PC-3 (cell line): ENCODE measurements around the gene ZCCHC9. TPM values are rescaled to one million over a fixed set of nuclear protein-coding genes. Genes with fewer than 3 reads are reported as not detected.

Source experiments
- ATAC-seq: fragments of 200-7000 bp; cut with Tn5 transposase; 2 replicates; pipeline ENCODE4 v1.9.1; 2020; ENCODE audit warnings: mild to moderate bottlenecking, moderate library complexity
- BruUV-seq: library from RNA; stranded (reverse); fragments of 400-500 nt; replicated peaks from 2 replicates; lab custom pipeline; 2021; lab: Mats Ljungman, UMichigan
- CTCF ChIA-PET: fragments of 300-600 bp; sonication (Branson Sonifier 250); formaldehyde crosslinking; loops from one replicate; lab custom pipeline; 2022; ENCODE audit warnings: antibody characterized with exemption; lab: Charles Lee
- POLR2A ChIA-PET: fragments of 300-600 bp; sonication (Branson Sonifier 250); formaldehyde crosslinking; loops from one replicate; lab custom pipeline; 2022; ENCODE audit warnings: antibody characterized with exemption; ENCODE audit not compliant: unreplicated experiment; lab: Charles Lee
- DNase-seq: peaks from one replicate; pipeline ENCODE4 v3.0.0-alpha.2; 2015
- H2AFZ ChIP-seq: fragments of 300-600 bp; sonication (generic); 2 replicates; pipeline ENCODE4 v1.6.0; 2016; ENCODE audit warnings: antibody characterized with exemption, low read length
- H3F3A ChIP-seq: fragments of 300-600 bp; sonication (generic); one replicate; pipeline ENCODE4 v1.6.0; 2017; ENCODE audit warnings: antibody characterized with exemption, low read length, control low read depth, mild to moderate bottlenecking; ENCODE audit not compliant: unreplicated experiment
- H3K27ac ChIP-seq: fragments of 300-600 bp; sonication (generic); 2 replicates; pipeline ENCODE4 v1.5.1; 2016; ENCODE audit warnings: mild to moderate bottlenecking, low read length
- H3K27me3 ChIP-seq: fragments of 300-600 bp; sonication (generic); 2 replicates; pipeline ENCODE4 v1.6.1; 2016; ENCODE audit warnings: low read length, mixed read lengths
- H3K36me3 ChIP-seq: fragments of 300-600 bp; sonication (generic); 2 replicates; pipeline ENCODE4 v1.6.1; 2016; ENCODE audit warnings: low read depth, mixed run types, low read length, mixed read lengths
- H3K4me1 ChIP-seq: fragments of 300-600 bp; sonication (generic); 2 replicates; pipeline ENCODE4 v1.5.1; 2016; ENCODE audit warnings: low read length; ENCODE audit not compliant: insufficient read depth
- H3K4me2 ChIP-seq: fragments of 300-600 bp; sonication (generic); 2 replicates; pipeline ENCODE4 v1.6.0; 2016; ENCODE audit warnings: low read length
- H3K4me3 ChIP-seq: fragments of 300-600 bp; sonication (generic); 2 replicates; pipeline ENCODE4 v1.5.1; 2016; ENCODE audit warnings: mild to moderate bottlenecking, low read length, mixed read lengths
- H3K79me2 ChIP-seq: fragments of 300-600 bp; sonication (generic); 2 replicates; pipeline ENCODE4 v1.6.1; 2017; ENCODE audit warnings: low read length, mixed read lengths
- H3K9ac ChIP-seq: fragments of 300-600 bp; sonication (generic); 2 replicates; pipeline ENCODE4 v1.6.0; 2016; ENCODE audit warnings: mild to moderate bottlenecking, low read length
- H3K9me2 ChIP-seq: fragments of 300-600 bp; sonication (generic); replicated peaks from 2 replicates; pipeline ENCODE4 v1.6.1; 2016; ENCODE audit warnings: mixed run types, low read length, mixed read lengths
- H3K9me3 ChIP-seq: fragments of 300-600 bp; sonication (generic); 2 replicates; pipeline ENCODE4 v1.6.1; 2016; ENCODE audit warnings: low read length, mixed read lengths
- H4K20me1 ChIP-seq: fragments of 300-600 bp; sonication (generic); 2 replicates; pipeline ENCODE4 v1.6.1; 2016; ENCODE audit warnings: low read length, mixed read lengths
- CTCF ChIP-seq: fragments of 300-600 bp; sonication (generic); conservative IDR thresholded peaks from 2 replicates; pipeline ENCODE4 v1.5.1; 2017; ENCODE audit warnings: antibody characterized with exemption, low read depth, mild to moderate bottlenecking, low read length
- EZH2 ChIP-seq: fragments of 300-600 bp; sonication (generic); IDR thresholded peaks from one replicate; pipeline ENCODE4 v1.6.1; 2017; ENCODE audit warnings: antibody characterized with exemption, mild to moderate bottlenecking, low read length; ENCODE audit not compliant: unreplicated experiment
- EZH2phosphoT487 ChIP-seq: fragments of 300-600 bp; sonication (generic); IDR thresholded peaks from 2 replicates; pipeline ENCODE4 v1.6.1; 2018; ENCODE audit warnings: mild to moderate bottlenecking, antibody characterized with exemption, low read length, borderline replicate concordance
- intact Hi-C: fragments of 100-400 bp; cut with micrococcal nuclease; formaldehyde crosslinking; loops from 2 replicates; pipeline ENCODE4 v1.9.0; 2023
- total RNA-seq: library from RNA; depleted of rRNA; stranded (reverse); fragments of >200 nt; gene quantifications from 2 replicates; pipeline ENCODE4 v1.2.3, GENCODE V29; 2014; rRNA removed

Gene ZCCHC9
- total RNA-seq, 1 experiment from 2014 or later, result 19.4 TPM

- intact Hi-C loops, result no loop called here
- Histone ChIP-seq H3K4me1 (no peaks in the 10 kb centered on the region), H3K9me3 (no peaks in the 10 kb centered on the region), H3K4me3 (no peak overlapping the region), H3K9ac (no peak overlapping the region), H3F3A (no peaks in the 10 kb centered on the region), H3K36me3 (no peaks in the 10 kb centered on the region), H3K9me2 (no peaks in the 10 kb centered on the region), H2AFZ (no peak overlapping the region), H4K20me1 (no peaks in the 10 kb centered on the region), H3K4me2 (no peak overlapping the region), H3K27me3 (no peaks in the 10 kb centered on the region), H3K79me2 (no peaks in the 10 kb centered on the region), H3K27ac (no peak overlapping the region)
- ChIA-PET POLR2A (no interaction called here), CTCF (no interaction called here)
- DNase-seq (no peak), ATAC-seq (no peak)
- TF ChIP-seq EZH2 (no peak), EZH2phosphoT487 (no peak), CTCF (no peak)
- no TSS peak for BruUV-seq
These were observed 59.3 kb downstream of the ZCCHC9 start for GRCh38 chr5:81360640-81361039.

GRCh38 chr5:81361600-81361999 is 60.2 kb downstream of the ZCCHC9 start:
- Histone ChIP-seq H2AFZ (no peak overlapping the region), H3K36me3 (no peaks in the 10 kb centered on the region), H3K9me2 (no peaks in the 10 kb centered on the region), H3K9ac (no peak overlapping the region), H3K4me3 (no peak overlapping the region), H3F3A (no peaks in the 10 kb centered on the region), H3K27ac (no peak overlapping the region), H3K9me3 (no peaks in the 10 kb centered on the region), H3K79me2 (no peaks in the 10 kb centered on the region), H3K4me1 (no peaks in the 10 kb centered on the region), H3K27me3 (no peaks in the 10 kb centered on the region), H4K20me1 (no peaks in the 10 kb centered on the region), H3K4me2 (no peak overlapping the region)
- no peak for ATAC-seq
- TF ChIP-seq EZH2 (no peak), CTCF (no peak), EZH2phosphoT487 (no peak)
- DNase-seq, result no peak
- POLR2A ChIA-PET, result interaction anchor here (0.7 kb wide), 1 partner anchor 868 kb away, joined by 3 read pairs; no protein-coding TSS in a partner anchor
- no TSS peak for BruUV-seq
- intact Hi-C loops, result no loop called here
- CTCF ChIA-PET, result no interaction called here

Other genes with a start within 250 kb of the ZCCHC9 start
- not detected in 2 replicates for gene CKMT2, start 68.3 kb upstream of the ZCCHC9 start, total RNA-seq
- gene ACOT12, start 92.5 kb downstream of the ZCCHC9 start, total RNA-seq, result not detected in 2 replicates